Measurements from ENCODE around the gene SEPTIN12.
A peak's percentile ranks its signal among the peaks of the same experiment; 100 is the strongest.

Gene SEPTIN12

GRCh38 chr16:4777339-4778049, 10.7 kb downstream of the SEPTIN12 start:
- Histone ChIP-seq H3K36me3 (ENCODE audit: control insufficient read depth, low read depth, low read length) (no peaks in the 10 kb centered on the region), H3K4me3 (ENCODE audit: low read length) (no peak overlapping the region), H3K27ac (ENCODE audit: low read length) (no peak overlapping the region), H3K9ac (ENCODE audit: low read length) (no peak overlapping the region), H3K9me3 (ENCODE audit: control insufficient read depth, low read depth, low read length) (no peaks in the 10 kb centered on the region), H3K27me3 (ENCODE audit: control insufficient read depth, insufficient read depth, low read length) (no peaks in the 10 kb centered on the region), H3K4me1 (ENCODE audit: control insufficient read depth, low read depth, low read length) (no peaks in the 10 kb centered on the region)

GRCh38 chr16:4776141-4776705, 11.9 kb downstream of the SEPTIN12 start:
- Histone ChIP-seq H3K9ac (ENCODE audit: low read length) (no peak overlapping the region), H3K36me3 (ENCODE audit: control insufficient read depth, low read depth, low read length) (no peaks in the 10 kb centered on the region), H3K27me3 (ENCODE audit: control insufficient read depth, insufficient read depth, low read length) (no peaks in the 10 kb centered on the region), H3K4me1 (ENCODE audit: control insufficient read depth, low read depth, low read length) (no peaks in the 10 kb centered on the region), H3K27ac (ENCODE audit: low read length) (no peak overlapping the region), H3K9me3 (ENCODE audit: control insufficient read depth, low read depth, low read length) (no peaks in the 10 kb centered on the region), H3K4me3 (ENCODE audit: low read length) (no peak overlapping the region)

GRCh38 chr16:4775005-4775404, 13.1 kb downstream of the SEPTIN12 start:
- no peaks in the 10 kb centered on the region for H3K36me3 ChIP-seq (ENCODE audit: control insufficient read depth, low read depth, low read length)
- no peak overlapping the region for H3K4me3 ChIP-seq (ENCODE audit: low read length)
- no peaks in the 10 kb centered on the region for H3K9me3 ChIP-seq (ENCODE audit: control insufficient read depth, low read depth, low read length)
- H3K27ac ChIP-seq (ENCODE audit: low read length) = no peak overlapping the region
- no peaks in the 10 kb centered on the region for H3K4me1 ChIP-seq (ENCODE audit: control insufficient read depth, low read depth, low read length)
- H3K9ac ChIP-seq (ENCODE audit: low read length) = no peak overlapping the region
- H3K27me3 ChIP-seq (ENCODE audit: control insufficient read depth, insufficient read depth, low read length) = no peaks in the 10 kb centered on the region

- Histone ChIP-seq H3K27ac (ENCODE audit: low read length) (no peak overlapping the region), H3K9ac (ENCODE audit: low read length) (no peak overlapping the region), H3K4me1 (ENCODE audit: control insufficient read depth, low read depth, low read length) (peaks cover 4% of the 10 kb centered on the region), H3K36me3 (ENCODE audit: control insufficient read depth, low read depth, low read length) (no peaks in the 10 kb centered on the region), H3K27me3 (ENCODE audit: control insufficient read depth, insufficient read depth, low read length) (no peaks in the 10 kb centered on the region), H3K9me3 (ENCODE audit: control insufficient read depth, low read depth, low read length) (no peaks in the 10 kb centered on the region), H3K4me3 (ENCODE audit: low read length) (no peak overlapping the region)
Measured at GRCh38 chr16:4772351-4772750, 15.8 kb downstream of the SEPTIN12 start.

- peaks cover 4% of the 10 kb centered on the region for H3K4me1 ChIP-seq (ENCODE audit: control insufficient read depth, low read depth, low read length)
- H3K27ac ChIP-seq (ENCODE audit: low read length) = no peak overlapping the region
- H3K4me3 ChIP-seq (ENCODE audit: low read length) = no peak overlapping the region
- no peaks in the 10 kb centered on the region for H3K27me3 ChIP-seq (ENCODE audit: control insufficient read depth, insufficient read depth, low read length)
- H3K9me3 ChIP-seq (ENCODE audit: control insufficient read depth, low read depth, low read length) = no peaks in the 10 kb centered on the region
- H3K36me3 ChIP-seq (ENCODE audit: control insufficient read depth, low read depth, low read length) = no peaks in the 10 kb centered on the region
- no peak overlapping the region for H3K9ac ChIP-seq (ENCODE audit: low read length)
Measured at GRCh38 chr16:4771646-4772045, 16.5 kb downstream of the SEPTIN12 start.

- Histone ChIP-seq H3K4me3 (ENCODE audit: low read length) (peak overlapping the region; percentile 55), H3K4me1 (ENCODE audit: control insufficient read depth, low read depth, low read length) (peaks cover 8% of the 10 kb centered on the region), H3K27ac (ENCODE audit: low read length) (no peak overlapping the region), H3K36me3 (ENCODE audit: control insufficient read depth, low read depth, low read length) (peaks cover 8% of the 10 kb centered on the region), H3K9me3 (ENCODE audit: control insufficient read depth, low read depth, low read length) (no peaks in the 10 kb centered on the region), H3K27me3 (ENCODE audit: control insufficient read depth, insufficient read depth, low read length) (no peaks in the 10 kb centered on the region), H3K9ac (ENCODE audit: low read length) (no peak overlapping the region)
Measured at GRCh38 chr16:4769306-4769638, 18.9 kb downstream of the SEPTIN12 start.

- no peaks in the 10 kb centered on the region for H3K9me3 ChIP-seq (ENCODE audit: control insufficient read depth, low read depth, low read length)
- H3K36me3 ChIP-seq (ENCODE audit: control insufficient read depth, low read depth, low read length) = peaks cover 12% of the 10 kb centered on the region
- H3K4me3 ChIP-seq (ENCODE audit: low read length) = peak overlapping the region; percentile 55
- H3K9ac ChIP-seq (ENCODE audit: low read length) = peak overlapping the region; percentile 35
- H3K27ac ChIP-seq (ENCODE audit: low read length) = peak overlapping the region; percentile 29
- H3K27me3 ChIP-seq (ENCODE audit: control insufficient read depth, insufficient read depth, low read length) = no peaks in the 10 kb centered on the region
- peaks cover 8% of the 10 kb centered on the region for H3K4me1 ChIP-seq (ENCODE audit: control insufficient read depth, low read depth, low read length)
Measured at GRCh38 chr16:4768549-4769305, 19.4 kb downstream of the SEPTIN12 start.

GRCh38 chr16:4767872-4768548, 20.1 kb downstream of the SEPTIN12 start:
- peak overlapping the region; percentile 26 for H3K9ac ChIP-seq (ENCODE audit: low read length)
- no peaks in the 10 kb centered on the region for H3K9me3 ChIP-seq (ENCODE audit: control insufficient read depth, low read depth, low read length)
- H3K4me3 ChIP-seq (ENCODE audit: low read length) = peak overlapping the region; percentile 55
- peaks cover 8% of the 10 kb centered on the region for H3K4me1 ChIP-seq (ENCODE audit: control insufficient read depth, low read depth, low read length)
- H3K27ac ChIP-seq (ENCODE audit: low read length) = peak overlapping the region; percentile 29
- peaks cover 17% of the 10 kb centered on the region for H3K36me3 ChIP-seq (ENCODE audit: control insufficient read depth, low read depth, low read length)
- no peaks in the 10 kb centered on the region for H3K27me3 ChIP-seq (ENCODE audit: control insufficient read depth, insufficient read depth, low read length)

GRCh38 chr16:4766875-4767628, 21.1 kb downstream of the SEPTIN12 start, which contains the start of gene ZNF500:
Gene ZNF500, minus strand, starts transcription at chr16:4767162. Its CDS starts 1,184 bp downstream, at chr16:4765978.
- no peaks in the 10 kb centered on the region for H3K9me3 ChIP-seq (ENCODE audit: control insufficient read depth, low read depth, low read length)
- peaks cover 8% of the 10 kb centered on the region for H3K4me1 ChIP-seq (ENCODE audit: control insufficient read depth, low read depth, low read length)
- peak within 1 kb of the TSS; percentile 44 for H3K27ac ChIP-seq (ENCODE audit: low read length)
- H3K9ac ChIP-seq (ENCODE audit: low read length) = peak within 1 kb of the TSS; percentile 73
- peak within 1 kb of the TSS; percentile 78 for H3K4me3 ChIP-seq (ENCODE audit: low read length)
- H3K36me3 ChIP-seq (ENCODE audit: control insufficient read depth, low read depth, low read length) = peaks cover 22% of the 10 kb centered on the region
- H3K27me3 ChIP-seq (ENCODE audit: control insufficient read depth, insufficient read depth, low read length) = no peaks in the 10 kb centered on the region

- no peaks in the 10 kb centered on the region for H3K27me3 ChIP-seq (ENCODE audit: control insufficient read depth, insufficient read depth, low read length)
- H3K36me3 ChIP-seq (ENCODE audit: control insufficient read depth, low read depth, low read length) = peaks cover 28% of the 10 kb centered on the region
- no peak overlapping the region for H3K27ac ChIP-seq (ENCODE audit: low read length)
- H3K4me3 ChIP-seq (ENCODE audit: low read length) = peak overlapping the region; percentile 78
- no peaks in the 10 kb centered on the region for H3K9me3 ChIP-seq (ENCODE audit: control insufficient read depth, low read depth, low read length)
- peak overlapping the region; percentile 73 for H3K9ac ChIP-seq (ENCODE audit: low read length)
- peaks cover 8% of the 10 kb centered on the region for H3K4me1 ChIP-seq (ENCODE audit: control insufficient read depth, low read depth, low read length)
Measured at GRCh38 chr16:4765511-4766474, 22.4 kb downstream of the SEPTIN12 start.

All from iPS-18a (cell line).